ENCODE measurements around the gene CANT1.

DNA sequence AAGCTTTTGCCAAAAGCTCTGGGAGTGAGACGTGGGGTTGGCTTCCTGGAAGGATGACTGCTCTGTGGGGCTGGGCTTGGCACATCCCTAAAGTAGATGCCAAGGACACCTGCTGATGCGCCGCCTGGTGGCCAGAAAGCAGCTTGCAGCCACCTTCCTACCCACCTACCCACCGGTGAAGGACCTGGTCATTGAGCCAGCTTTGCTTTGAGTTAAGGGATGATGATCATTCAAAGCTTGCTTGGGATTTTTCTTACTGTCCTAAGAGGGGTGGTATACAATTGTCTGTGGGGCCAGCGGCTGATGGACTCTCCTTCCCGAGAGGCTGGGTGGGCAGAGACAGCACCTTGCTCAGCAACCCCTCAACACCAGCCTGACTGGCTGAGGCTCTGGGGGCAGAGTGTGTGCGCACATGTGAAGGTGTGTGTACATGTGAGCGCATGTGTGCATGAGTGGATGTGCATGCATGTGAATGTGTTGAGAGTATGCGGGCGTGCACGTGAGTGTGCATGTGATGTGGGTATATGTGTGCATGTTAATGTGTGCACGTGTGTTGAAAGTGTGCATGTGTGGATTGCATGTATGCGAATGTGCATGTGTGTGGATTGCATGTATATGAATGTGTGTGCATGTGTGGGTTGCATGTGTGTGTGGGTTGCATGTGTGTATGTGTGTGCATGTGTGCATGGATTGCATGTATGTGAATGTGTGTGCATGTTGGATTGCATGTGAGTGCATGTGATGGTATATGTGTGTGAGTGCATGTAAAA, 33.0 kb upstream of the CANT1 start:
- TF ChIP-seq, protein P1, sequence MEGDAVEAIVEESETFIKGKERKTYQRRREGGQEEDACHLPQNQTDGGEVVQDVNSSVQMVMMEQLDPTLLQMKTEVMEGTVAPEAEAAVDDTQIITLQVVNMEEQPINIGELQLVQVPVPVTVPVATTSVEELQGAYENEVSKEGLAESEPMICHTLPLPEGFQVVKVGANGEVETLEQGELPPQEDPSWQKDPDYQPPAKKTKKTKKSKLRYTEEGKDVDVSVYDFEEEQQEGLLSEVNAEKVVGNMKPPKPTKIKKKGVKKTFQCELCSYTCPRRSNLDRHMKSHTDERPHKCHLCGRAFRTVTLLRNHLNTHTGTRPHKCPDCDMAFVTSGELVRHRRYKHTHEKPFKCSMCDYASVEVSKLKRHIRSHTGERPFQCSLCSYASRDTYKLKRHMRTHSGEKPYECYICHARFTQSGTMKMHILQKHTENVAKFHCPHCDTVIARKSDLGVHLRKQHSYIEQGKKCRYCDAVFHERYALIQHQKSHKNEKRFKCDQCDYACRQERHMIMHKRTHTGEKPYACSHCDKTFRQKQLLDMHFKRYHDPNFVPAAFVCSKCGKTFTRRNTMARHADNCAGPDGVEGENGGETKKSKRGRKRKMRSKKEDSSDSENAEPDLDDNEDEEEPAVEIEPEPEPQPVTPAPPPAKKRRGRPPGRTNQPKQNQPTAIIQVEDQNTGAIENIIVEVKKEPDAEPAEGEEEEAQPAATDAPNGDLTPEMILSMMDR (IDR thresholded peaks at IDR 0.05) = peak; percentile 66 to 91 (median 86)
- no peak for TF ChIP-seq POLR2A (IDR thresholded peaks at IDR 0.05)
